ENCODE measurements around the gene FAM47E. TPM values are rescaled to one million over a fixed set of nuclear protein-coding genes. Genes with fewer than 3 reads are reported as not detected.

FAM47E gene
- total and polyA plus RNA-seq, 7 experiments from 2014 or later, result 0.24 to 0.79 (median 0.45) TPM; not detected in 2

- intact Hi-C loops (cut with micrococcal nuclease), result loop anchor here in 1 of 2 donors (10.0 kb wide), 1 partner anchor 69 kb away; no protein-coding TSS in a partner anchor
- Histone ChIP-seq H3K36me3 (ENCODE audit: control insufficient read depth in 2 of 3, insufficient read depth in 3 of 3, low read length in 3 of 3) (no peaks in the 10 kb centered on the region), H3K27me3 (ENCODE audit: control insufficient read depth in 2 of 2, insufficient read depth in 2 of 2, low read length in 2 of 2) (peaks cover 9 to 11% of the 10 kb centered on the region in 2 donors), H3K27ac (ENCODE audit: low read depth, low read length) (no peak overlapping the region), H3K4me3 (ENCODE audit: low read length) (no peak overlapping the region), H3K4me1 (ENCODE audit: control insufficient read depth in 2 of 2, insufficient read depth in 2 of 2, low read length in 2 of 2) (no peaks in the 10 kb centered on the region), H3K9me3 (ENCODE audit: control insufficient read depth in 2 of 3, low read length in 3 of 3) (no peaks in the 10 kb centered on the region)
- Mint-ChIP-seq H3K36me3 (no peaks in the 10 kb centered on the region), H3K27me3 (peaks cover 67 to 78% (median 71%) of the 10 kb centered on the region in 5 donors), H3K27ac (peak overlapping the region in 1 of 9 donors; percentile 16), H3K9me3 (peaks cover 0 to 2% (median 0%) of the 10 kb centered on the region in 11 donors), H3K4me1 (peaks cover 4 to 10% (median 7%) of the 10 kb centered on the region in 7 donors), H3K4me3 (no peak overlapping the region)
- ATAC-seq, result no peak
- DNase-seq, result no peak
- POLR2A ChIA-PET, result interaction anchor here (0.6 kb wide), 1 partner anchor 931 kb away, joined by 3 read pairs; no protein-coding TSS in a partner anchor
- CTCF ChIA-PET, result interaction anchor here (0.6 kb wide), 1 partner anchor 78 kb away, joined by 4 read pairs; no protein-coding TSS in a partner anchor
Measured at GRCh38 chr4:76253511-76253910, 2.0 kb downstream of the FAM47E start.

- Mint-ChIP-seq H3K9me3 (peaks cover 0 to 2% (median 0%) of the 10 kb centered on the region in 11 donors), H3K4me1 (peaks cover 4 to 6% (median 4%) of the 10 kb centered on the region in 7 donors), H3K27me3 (peaks cover 48 to 63% (median 55%) of the 10 kb centered on the region in 5 donors), H3K4me3 (no peak overlapping the region), H3K27ac (no peak overlapping the region), H3K36me3 (no peaks in the 10 kb centered on the region)
- no peaks in the 10 kb centered on the region for H3K9me3 ChIP-seq (ENCODE audit: control insufficient read depth in 2 of 3, low read length in 3 of 3)
- no peak overlapping the region for H3K27ac ChIP-seq (ENCODE audit: low read depth, low read length)
- intact Hi-C loops (cut with micrococcal nuclease), result loop anchor here in 1 of 2 donors (10.0 kb wide), 1 partner anchor 71 kb away; no protein-coding TSS in a partner anchor
- ChIA-PET CTCF (no interaction called here), POLR2A (no interaction called here)
- DNase-seq (no peak), ATAC-seq (no peak)
- no peak overlapping the region for H3K4me3 ChIP-seq (ENCODE audit: low read length)
- H3K36me3 ChIP-seq (ENCODE audit: control insufficient read depth in 2 of 3, insufficient read depth in 3 of 3, low read length in 3 of 3), result no peaks in the 10 kb centered on the region
- H3K27me3 ChIP-seq (ENCODE audit: control insufficient read depth in 2 of 2, insufficient read depth in 2 of 2, low read length in 2 of 2), result peaks cover 4 to 5% of the 10 kb centered on the region in 2 donors
- H3K4me1 ChIP-seq (ENCODE audit: control insufficient read depth in 2 of 2, insufficient read depth in 2 of 2, low read length in 2 of 2), result no peaks in the 10 kb centered on the region
Measured at GRCh38 chr4:76256032-76256431, 4.5 kb downstream of the FAM47E start.

- no peak for ATAC-seq
- no peak overlapping the region for H3K27ac Mint-ChIP-seq
- H3K36me3 Mint-ChIP-seq, result no peaks in the 10 kb centered on the region
- Histone ChIP-seq H3K36me3 (ENCODE audit: control insufficient read depth in 2 of 3, insufficient read depth in 3 of 3, low read length in 3 of 3) (no peaks in the 10 kb centered on the region), H3K27ac (ENCODE audit: low read depth, low read length) (no peak overlapping the region), H3K4me1 (ENCODE audit: control insufficient read depth in 2 of 2, insufficient read depth in 2 of 2, low read length in 2 of 2) (no peaks in the 10 kb centered on the region), H3K27me3 (ENCODE audit: control insufficient read depth in 2 of 2, insufficient read depth in 2 of 2, low read length in 2 of 2) (no peaks in the 10 kb centered on the region), H3K9me3 (ENCODE audit: control insufficient read depth in 2 of 3, low read length in 3 of 3) (no peaks in the 10 kb centered on the region), H3K4me3 (ENCODE audit: low read length) (no peak overlapping the region)
- intact Hi-C loops (cut with micrococcal nuclease), result loop anchor here in 1 of 2 donors (10.0 kb wide), 1 partner anchor 72 kb away; no protein-coding TSS in a partner anchor
- POLR2A ChIA-PET, result no interaction called here
- H3K4me3 Mint-ChIP-seq, result no peak overlapping the region
- H3K27me3 Mint-ChIP-seq, result peaks cover 41 to 63% (median 48%) of the 10 kb centered on the region in 5 donors
- CTCF ChIA-PET, result no interaction called here
- H3K9me3 Mint-ChIP-seq, result no peaks in the 10 kb centered on the region
- no peaks in the 10 kb centered on the region for H3K4me1 Mint-ChIP-seq
- DNase-seq, result no peak
Measured at GRCh38 chr4:76256968-76257367, 5.4 kb downstream of the FAM47E start.

- Mint-ChIP-seq H3K9me3 (no peaks in the 10 kb centered on the region), H3K4me1 (no peaks in the 10 kb centered on the region), H3K4me3 (no peak overlapping the region), H3K36me3 (no peaks in the 10 kb centered on the region), H3K27ac (no peak overlapping the region), H3K27me3 (peaks cover 33 to 59% (median 39%) of the 10 kb centered on the region in 5 donors)
- no peak for ATAC-seq
- intact Hi-C loops (cut with micrococcal nuclease), result loop anchor here in 1 of 2 donors (10.0 kb wide), 1 partner anchor 73 kb away; no protein-coding TSS in a partner anchor
- no peak for DNase-seq
- Histone ChIP-seq H3K4me3 (ENCODE audit: low read length) (no peak overlapping the region), H3K27me3 (ENCODE audit: control insufficient read depth in 2 of 2, insufficient read depth in 2 of 2, low read length in 2 of 2) (no peaks in the 10 kb centered on the region), H3K9me3 (ENCODE audit: control insufficient read depth in 2 of 3, low read length in 3 of 3) (no peaks in the 10 kb centered on the region), H3K36me3 (ENCODE audit: control insufficient read depth in 2 of 3, insufficient read depth in 3 of 3, low read length in 3 of 3) (no peaks in the 10 kb centered on the region), H3K27ac (ENCODE audit: low read depth, low read length) (no peak overlapping the region), H3K4me1 (ENCODE audit: control insufficient read depth in 2 of 2, insufficient read depth in 2 of 2, low read length in 2 of 2) (no peaks in the 10 kb centered on the region)
- ChIA-PET CTCF (no interaction called here), POLR2A (interaction anchor here (0.6 kb wide), 1 partner anchor 1438 kb away, joined by 3 read pairs; no protein-coding TSS in a partner anchor)
Measured at GRCh38 chr4:76257824-76258223, 6.3 kb downstream of the FAM47E start.

GRCh38 chr4:76260571-76260970 lies 9.1 kb downstream of the FAM47E start:
- CTCF ChIA-PET, result no interaction called here
- H3K4me3 ChIP-seq (ENCODE audit: low read length), result no peak overlapping the region

GRCh38 chr4:76265631-76266218 lies 14.2 kb downstream of the FAM47E start:
- intact Hi-C loops (cut with micrococcal nuclease), result no loop called here

More at GRCh38 chr4:76260571-76260970, 9.1 kb downstream of the FAM47E start:
- H3K36me3 Mint-ChIP-seq, result no peaks in the 10 kb centered on the region
- no peaks in the 10 kb centered on the region for H3K9me3 Mint-ChIP-seq
- intact Hi-C loops (cut with micrococcal nuclease), result no loop called here
- ATAC-seq, result no peak
- Histone ChIP-seq H3K36me3 (ENCODE audit: control insufficient read depth in 2 of 3, insufficient read depth in 3 of 3, low read length in 3 of 3) (no peaks in the 10 kb centered on the region), H3K27me3 (ENCODE audit: control insufficient read depth in 2 of 2, insufficient read depth in 2 of 2, low read length in 2 of 2) (no peaks in the 10 kb centered on the region), H3K27ac (ENCODE audit: low read depth, low read length) (no peak overlapping the region), H3K4me1 (ENCODE audit: control insufficient read depth in 2 of 2, insufficient read depth in 2 of 2, low read length in 2 of 2) (no peaks in the 10 kb centered on the region), H3K9me3 (ENCODE audit: control insufficient read depth in 2 of 3, low read length in 3 of 3) (no peaks in the 10 kb centered on the region)
- POLR2A ChIA-PET, result no interaction called here
- H3K4me1 Mint-ChIP-seq, result no peaks in the 10 kb centered on the region
- peaks cover 12 to 43% (median 13%) of the 10 kb centered on the region in 5 donors for H3K27me3 Mint-ChIP-seq
- no peak overlapping the region for H3K4me3 Mint-ChIP-seq
- H3K27ac Mint-ChIP-seq, result no peak overlapping the region
- DNase-seq, result no peak

GRCh38 chr4:76266627-76267026 lies 15.1 kb downstream of the FAM47E start:
- Histone ChIP-seq H3K27me3 (ENCODE audit: control insufficient read depth in 2 of 2, insufficient read depth in 2 of 2, low read length in 2 of 2) (no peaks in the 10 kb centered on the region), H3K36me3 (ENCODE audit: control insufficient read depth in 2 of 3, insufficient read depth in 3 of 3, low read length in 3 of 3) (no peaks in the 10 kb centered on the region), H3K9me3 (ENCODE audit: control insufficient read depth in 2 of 3, low read length in 3 of 3) (no peaks in the 10 kb centered on the region), H3K27ac (ENCODE audit: low read depth, low read length) (no peak overlapping the region), H3K4me3 (ENCODE audit: low read length) (no peak overlapping the region), H3K4me1 (ENCODE audit: control insufficient read depth in 2 of 2, insufficient read depth in 2 of 2, low read length in 2 of 2) (no peaks in the 10 kb centered on the region)
- H3K4me3 Mint-ChIP-seq, result no peak overlapping the region
- intact Hi-C loops (cut with micrococcal nuclease), result no loop called here
- H3K9me3 Mint-ChIP-seq, result peaks cover 0 to 1% (median 0%) of the 10 kb centered on the region in 11 donors
- ChIA-PET CTCF (no interaction called here), POLR2A (no interaction called here)
- H3K4me1 Mint-ChIP-seq, result no peaks in the 10 kb centered on the region
- no peak for ATAC-seq
- peaks cover 0 to 21% (median 6%) of the 10 kb centered on the region in 5 donors for H3K27me3 Mint-ChIP-seq
- no peak for DNase-seq
- H3K27ac Mint-ChIP-seq, result no peak overlapping the region
- no peaks in the 10 kb centered on the region for H3K36me3 Mint-ChIP-seq

More at GRCh38 chr4:76265631-76266218, 14.2 kb downstream of the FAM47E start:
- Mint-ChIP-seq H3K9me3 (peaks cover 0 to under 1% (median 0%) of the 10 kb centered on the region in 11 donors), H3K27ac (no peak overlapping the region), H3K36me3 (no peaks in the 10 kb centered on the region), H3K4me3 (no peak overlapping the region), H3K4me1 (no peaks in the 10 kb centered on the region), H3K27me3 (peaks cover 0 to 23% (median 4%) of the 10 kb centered on the region in 5 donors)
- DNase-seq (no peak), ATAC-seq (no peak)
- no peaks in the 10 kb centered on the region for H3K27me3 ChIP-seq (ENCODE audit: control insufficient read depth in 2 of 2, insufficient read depth in 2 of 2, low read length in 2 of 2)
- no peaks in the 10 kb centered on the region for H3K4me1 ChIP-seq (ENCODE audit: control insufficient read depth in 2 of 2, insufficient read depth in 2 of 2, low read length in 2 of 2)
- H3K4me3 ChIP-seq (ENCODE audit: low read length), result no peak overlapping the region
- no peaks in the 10 kb centered on the region for H3K36me3 ChIP-seq (ENCODE audit: control insufficient read depth in 2 of 3, insufficient read depth in 3 of 3, low read length in 3 of 3)
- no peak overlapping the region for H3K27ac ChIP-seq (ENCODE audit: low read depth, low read length)
- no peaks in the 10 kb centered on the region for H3K9me3 ChIP-seq (ENCODE audit: control insufficient read depth in 2 of 3, low read length in 3 of 3)
- CTCF ChIA-PET, result no interaction called here
- POLR2A ChIA-PET, result no interaction called here

Data from naive thymus-derived CD4-positive, alpha-beta T cell (primary cell).